ENCODE results near the gene DEK. TPM values are rescaled to one million over a fixed set of nuclear protein-coding genes. Genes with fewer than 3 reads are reported as not detected.

The DEK gene
- total RNA-seq, 2 experiments from 2014 or later, result 235 to 267 TPM

- POLR2A ChIA-PET, result interaction anchor here (0.6 kb wide), 2 partner anchors 34 to 91 kb away, joined by 3 read pairs; no protein-coding TSS in a partner anchor
- peaks cover 69% of the 10 kb centered on the region for H3K36me3 ChIP-seq (ENCODE audit: insufficient read depth, low read length)
- no TSS peak for BruUV-seq (replicated peaks)
- 0 out of 2 replicates have a peak, but pooled peaks cover 3% of the 10 kb centered on the region for H3K79me2 ChIP-seq (ENCODE audit: insufficient read depth, low read depth, low read length)
- H3K4me2 ChIP-seq (ENCODE audit: low read length), result no peak overlapping the region
- TF ChIP-seq CTCF (conservative IDR thresholded peaks at IDR 0.05; ENCODE audit: low read length) (no peak), EZH2phosphoT487 (IDR thresholded peaks at IDR 0.05; ENCODE audit: borderline replicate concordance, low read depth, low read length) (no peak)
- H3K4me1 ChIP-seq (ENCODE audit: insufficient read depth, low read length, poor library complexity, severe bottlenecking), result peaks cover 4% of the 10 kb centered on the region
- H2AFZ ChIP-seq (ENCODE audit: low read length), result no peak overlapping the region
- no peaks in the 10 kb centered on the region for H4K20me1 ChIP-seq (ENCODE audit: insufficient read depth, low read length)
- H3K9me2 ChIP-seq (ENCODE audit: insufficient read depth, low read length), result no peaks in the 10 kb centered on the region
- no peak overlapping the region for H3K27ac ChIP-seq (ENCODE audit: low read depth, low read length, poor library complexity, severe bottlenecking)
- intact Hi-C loops (cut with micrococcal nuclease; ENCODE audit: unreplicated experiment), result no loop called here
- no peak for DNase-seq (ENCODE audit: low spot score)
- H3K9me3 ChIP-seq (ENCODE audit: low read length), result no peaks in the 10 kb centered on the region
- CTCF ChIA-PET (ENCODE audit: unreplicated experiment), result interaction anchor here (0.6 kb wide), 1 partner anchor 17 kb away, joined by 3 read pairs; no protein-coding TSS in a partner anchor
- no peak overlapping the region for H3K4me3 ChIP-seq (ENCODE audit: low read depth, low read length, poor library complexity, severe bottlenecking)
Observed at GRCh38 chr6:18183766-18184165, 80.6 kb downstream of the DEK start.

- intact Hi-C loops (cut with micrococcal nuclease; ENCODE audit: unreplicated experiment), result no loop called here
- ChIA-PET CTCF (ENCODE audit: unreplicated experiment) (no interaction called here), POLR2A (interaction anchor here (0.6 kb wide), 1 partner anchor 26 kb away, joined by 3 read pairs; no protein-coding TSS in a partner anchor)
- H3K27ac ChIP-seq (ENCODE audit: low read depth, low read length, poor library complexity, severe bottlenecking), result no peak overlapping the region
- no peak overlapping the region for H3K4me2 ChIP-seq (ENCODE audit: low read length)
- no TSS peak for BruUV-seq (replicated peaks)
- peaks cover 4% of the 10 kb centered on the region for H3K4me1 ChIP-seq (ENCODE audit: insufficient read depth, low read length, poor library complexity, severe bottlenecking)
- no peaks in the 10 kb centered on the region for H3K9me3 ChIP-seq (ENCODE audit: low read length)
- peaks cover 7% of the 10 kb centered on the region; the same call in 1 of the 2 replicates for H3K79me2 ChIP-seq (ENCODE audit: insufficient read depth, low read depth, low read length)
- no peak for DNase-seq (ENCODE audit: low spot score)
- no peaks in the 10 kb centered on the region for H4K20me1 ChIP-seq (ENCODE audit: insufficient read depth, low read length)
- no peak overlapping the region for H2AFZ ChIP-seq (ENCODE audit: low read length)
- H3K9me2 ChIP-seq (ENCODE audit: insufficient read depth, low read length), result no peaks in the 10 kb centered on the region
- TF ChIP-seq CTCF (conservative IDR thresholded peaks at IDR 0.05; ENCODE audit: low read length) (no peak), EZH2phosphoT487 (IDR thresholded peaks at IDR 0.05; ENCODE audit: borderline replicate concordance, low read depth, low read length) (no peak)
- no peak overlapping the region for H3K4me3 ChIP-seq (ENCODE audit: low read depth, low read length, poor library complexity, severe bottlenecking)
- H3K36me3 ChIP-seq (ENCODE audit: insufficient read depth, low read length), result peaks cover 74% of the 10 kb centered on the region
Observed at GRCh38 chr6:18182568-18182967, 81.8 kb downstream of the DEK start.

GRCh38 chr6:18179770-18180356, 84.5 kb downstream of the DEK start:
- H3K4me2 ChIP-seq (ENCODE audit: low read length), result no peak overlapping the region
- CTCF ChIA-PET (ENCODE audit: unreplicated experiment), result no interaction called here
- no peaks in the 10 kb centered on the region for H3K9me3 ChIP-seq (ENCODE audit: low read length)
- H4K20me1 ChIP-seq (ENCODE audit: insufficient read depth, low read length), result no peaks in the 10 kb centered on the region
- no peaks in the 10 kb centered on the region for H3K9me2 ChIP-seq (ENCODE audit: insufficient read depth, low read length)
- H3K27ac ChIP-seq (ENCODE audit: low read depth, low read length, poor library complexity, severe bottlenecking), result no peak overlapping the region
- H3K36me3 ChIP-seq (ENCODE audit: insufficient read depth, low read length), result peaks cover 74% of the 10 kb centered on the region
- no peaks in the 10 kb centered on the region for H3K4me1 ChIP-seq (ENCODE audit: insufficient read depth, low read length, poor library complexity, severe bottlenecking)
- DNase-seq (ENCODE audit: low spot score), result no peak
- H3K79me2 ChIP-seq (ENCODE audit: insufficient read depth, low read depth, low read length), result peaks cover 8% of the 10 kb centered on the region; the same call in 1 of the 2 replicates
- POLR2A ChIA-PET, result interaction anchor here (0.6 to 0.9 kb wide), 6 partner anchors 12 to 1580 kb away, joined by 3 to 4 read pairs (median 4); no protein-coding TSS in a partner anchor
- TF ChIP-seq CTCF (conservative IDR thresholded peaks at IDR 0.05; ENCODE audit: low read length), result no peak
- no peak for TF ChIP-seq EZH2phosphoT487 (IDR thresholded peaks at IDR 0.05; ENCODE audit: borderline replicate concordance, low read depth, low read length)
- intact Hi-C loops (cut with micrococcal nuclease; ENCODE audit: unreplicated experiment), result no loop called here
- no peak overlapping the region for H3K4me3 ChIP-seq (ENCODE audit: low read depth, low read length, poor library complexity, severe bottlenecking)
- no peak overlapping the region for H2AFZ ChIP-seq (ENCODE audit: low read length)
- BruUV-seq (replicated peaks), result no TSS peak

All from OCI-LY7 (cell line).